ENCODE data around the gene OSGEP.

The OSGEP gene

GRCh38 chr14:20489093-20489994, 34.7 kb upstream of the OSGEP start:
- Histone ChIP-seq H3K27me3 (ENCODE audit: insufficient read depth, low read length, poor library complexity) (no peaks in the 10 kb centered on the region), H3K36me3 (ENCODE audit: control insufficient read depth, insufficient read depth, low read length) (no peaks in the 10 kb centered on the region), H3K23ac (ENCODE audit: low read length) (no peak overlapping the region), H3K18ac (ENCODE audit: low read length) (no peak overlapping the region), H3K4me2 (ENCODE audit: low read length) (no peak overlapping the region), H3K79me1 (ENCODE audit: low read length) (no peaks in the 10 kb centered on the region), H3K4ac (ENCODE audit: low read depth, low read length) (no peak overlapping the region), H2AK5ac (ENCODE audit: low read length) (no peak overlapping the region), H3K4me3 (ENCODE audit: low read length) (no peak overlapping the region), H3K9ac (ENCODE audit: low read length) (no peak overlapping the region), H3K79me2 (ENCODE audit: control insufficient read depth, insufficient read depth, low read length) (no peaks in the 10 kb centered on the region), H4K8ac (ENCODE audit: low read depth, low read length) (no peak overlapping the region), H2BK120ac (ENCODE audit: low read depth, low read length) (no peak overlapping the region), H3K56ac (ENCODE audit: low read length) (no peak overlapping the region), H3K27ac (ENCODE audit: low read depth, low read length) (no peak overlapping the region), H3K4me1 (ENCODE audit: control insufficient read depth, low read depth, low read length) (peaks cover 3% of the 10 kb centered on the region), H2BK15ac (replicated peaks; ENCODE audit: low read depth) (no peak overlapping the region), H4K5ac (ENCODE audit: low read length) (no peak overlapping the region), H2BK5ac (ENCODE audit: low read length) (no peak overlapping the region)
- DNase-seq, result no peak
- no CpG with 5 or more reads among the region's 6 CpGs for WGBS (ENCODE audit: extremely low coverage, insufficient coverage, low lambda C conversion rate)

DNA sequence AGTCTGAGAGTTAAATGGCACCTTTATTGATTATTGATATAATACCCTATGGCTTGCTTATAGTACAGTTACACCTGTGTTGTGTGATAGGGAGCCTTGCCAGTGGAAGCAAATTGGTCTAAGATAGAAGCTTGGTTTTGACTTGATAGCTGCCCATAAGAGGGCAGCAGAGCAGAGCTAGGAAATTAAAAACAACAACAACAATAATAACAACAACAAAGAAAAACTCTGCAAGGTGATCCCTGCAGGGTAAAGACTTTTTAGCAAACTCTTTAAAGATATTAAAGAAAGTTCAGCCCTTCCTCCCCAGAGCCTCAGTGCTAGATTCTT, 32.7 kb upstream of the OSGEP start:
- no peaks in the 10 kb centered on the region for H3K36me3 ChIP-seq (ENCODE audit: control insufficient read depth, insufficient read depth, low read length)
- no peak overlapping the region for H2AK5ac ChIP-seq (ENCODE audit: low read length)
- DNase-seq, result no peak
- no peak overlapping the region for H3K4ac ChIP-seq (ENCODE audit: low read depth, low read length)
- H3K9ac ChIP-seq (ENCODE audit: low read length), result no peak overlapping the region
- no peak overlapping the region for H2BK15ac ChIP-seq (replicated peaks; ENCODE audit: low read depth)
- no peak overlapping the region for H2BK120ac ChIP-seq (ENCODE audit: low read depth, low read length)
- no peaks in the 10 kb centered on the region for H3K27me3 ChIP-seq (ENCODE audit: insufficient read depth, low read length, poor library complexity)
- H3K79me2 ChIP-seq (ENCODE audit: control insufficient read depth, insufficient read depth, low read length), result no peaks in the 10 kb centered on the region
- no peak overlapping the region for H3K4me3 ChIP-seq (ENCODE audit: low read length)
- peaks cover 3% of the 10 kb centered on the region for H3K4me1 ChIP-seq (ENCODE audit: control insufficient read depth, low read depth, low read length)
- H3K79me1 ChIP-seq (ENCODE audit: low read length), result no peaks in the 10 kb centered on the region
- no peak overlapping the region for H3K27ac ChIP-seq (ENCODE audit: low read depth, low read length)
- H4K8ac ChIP-seq (ENCODE audit: low read depth, low read length), result no peak overlapping the region
- H3K23ac ChIP-seq (ENCODE audit: low read length), result no peak overlapping the region
- no peak overlapping the region for H3K4me2 ChIP-seq (ENCODE audit: low read length)
- H4K5ac ChIP-seq (ENCODE audit: low read length), result no peak overlapping the region
- H2BK5ac ChIP-seq (ENCODE audit: low read length), result no peak overlapping the region
- no peak overlapping the region for H3K18ac ChIP-seq (ENCODE audit: low read length)
- H3K56ac ChIP-seq (ENCODE audit: low read length), result no peak overlapping the region

- Histone ChIP-seq H3K27ac (ENCODE audit: low read depth, low read length) (no peak overlapping the region), H4K8ac (ENCODE audit: low read depth, low read length) (no peak overlapping the region), H3K56ac (ENCODE audit: low read length) (no peak overlapping the region), H3K79me2 (ENCODE audit: control insufficient read depth, insufficient read depth, low read length) (no peaks in the 10 kb centered on the region), H3K4me3 (ENCODE audit: low read length) (no peak overlapping the region), H2AK5ac (ENCODE audit: low read length) (no peak overlapping the region), H2BK120ac (ENCODE audit: low read depth, low read length) (no peak overlapping the region), H3K4me2 (ENCODE audit: low read length) (no peak overlapping the region), H3K27me3 (ENCODE audit: insufficient read depth, low read length, poor library complexity) (no peaks in the 10 kb centered on the region), H4K5ac (ENCODE audit: low read length) (no peak overlapping the region), H3K18ac (ENCODE audit: low read length) (no peak overlapping the region), H2BK5ac (ENCODE audit: low read length) (no peak overlapping the region), H3K4ac (ENCODE audit: low read depth, low read length) (no peak overlapping the region), H2BK15ac (replicated peaks; ENCODE audit: low read depth) (no peak overlapping the region), H3K36me3 (ENCODE audit: control insufficient read depth, insufficient read depth, low read length) (no peaks in the 10 kb centered on the region), H3K9ac (ENCODE audit: low read length) (no peak overlapping the region), H3K4me1 (ENCODE audit: control insufficient read depth, low read depth, low read length) (peaks cover 3% of the 10 kb centered on the region), H3K23ac (ENCODE audit: low read length) (no peak overlapping the region), H3K79me1 (ENCODE audit: low read length) (no peaks in the 10 kb centered on the region)
- no CpG with 5 or more reads among the region's 8 CpGs for WGBS (ENCODE audit: extremely low coverage, insufficient coverage, low lambda C conversion rate)
- DNase-seq, result no peak
Measured at GRCh38 chr14:20486684-20487395, 32.2 kb upstream of the OSGEP start.

GRCh38 chr14:20485900-20486299, 31.3 kb upstream of the OSGEP start:
- no peak overlapping the region for H3K23ac ChIP-seq (ENCODE audit: low read length)
- H3K4me1 ChIP-seq (ENCODE audit: control insufficient read depth, low read depth, low read length), result peaks cover 3% of the 10 kb centered on the region
- no peaks in the 10 kb centered on the region for H3K79me2 ChIP-seq (ENCODE audit: control insufficient read depth, insufficient read depth, low read length)
- peak; percentile 23 for DNase-seq
- H3K4ac ChIP-seq (ENCODE audit: low read depth, low read length), result no peak overlapping the region
- H2BK15ac ChIP-seq (replicated peaks; ENCODE audit: low read depth), result no peak overlapping the region
- H3K79me1 ChIP-seq (ENCODE audit: low read length), result no peaks in the 10 kb centered on the region
- no peak overlapping the region for H3K4me2 ChIP-seq (ENCODE audit: low read length)
- no peak overlapping the region for H2BK5ac ChIP-seq (ENCODE audit: low read length)
- H2AK5ac ChIP-seq (ENCODE audit: low read length), result no peak overlapping the region
- H4K5ac ChIP-seq (ENCODE audit: low read length), result no peak overlapping the region
- H3K27ac ChIP-seq (ENCODE audit: low read depth, low read length), result no peak overlapping the region
- no peaks in the 10 kb centered on the region for H3K36me3 ChIP-seq (ENCODE audit: control insufficient read depth, insufficient read depth, low read length)
- H4K8ac ChIP-seq (ENCODE audit: low read depth, low read length), result no peak overlapping the region
- no peak overlapping the region for H2BK120ac ChIP-seq (ENCODE audit: low read depth, low read length)
- no peaks in the 10 kb centered on the region for H3K27me3 ChIP-seq (ENCODE audit: insufficient read depth, low read length, poor library complexity)
- no CpG with 5 or more reads among the region's 7 CpGs for WGBS (ENCODE audit: extremely low coverage, insufficient coverage, low lambda C conversion rate)
- H3K9ac ChIP-seq (ENCODE audit: low read length), result no peak overlapping the region
- H3K18ac ChIP-seq (ENCODE audit: low read length), result no peak overlapping the region
- no peak overlapping the region for H3K4me3 ChIP-seq (ENCODE audit: low read length)
- H3K56ac ChIP-seq (ENCODE audit: low read length), result no peak overlapping the region

DNA sequence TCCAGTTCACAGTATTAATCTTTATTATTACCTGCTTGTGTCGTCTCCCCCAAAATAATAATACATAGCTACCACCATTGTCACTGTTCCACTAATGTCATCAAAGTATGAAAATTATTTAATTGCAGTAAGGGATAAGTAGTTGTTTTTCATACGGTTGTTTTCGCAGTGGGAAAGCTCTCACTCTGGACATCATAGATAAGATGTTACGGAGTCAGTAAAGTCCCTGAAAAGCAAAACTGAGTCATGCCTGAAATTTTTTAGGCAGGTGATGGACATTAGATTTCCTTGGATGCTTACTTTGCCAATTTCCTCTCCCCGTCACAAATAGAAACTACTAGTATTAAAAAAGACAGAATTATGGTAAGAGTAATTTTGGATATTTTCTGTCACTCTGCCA, 27.8 kb upstream of the OSGEP start:
- H2AK5ac ChIP-seq (ENCODE audit: low read length), result no peak overlapping the region
- no peaks in the 10 kb centered on the region for H3K79me2 ChIP-seq (ENCODE audit: control insufficient read depth, insufficient read depth, low read length)
- no peaks in the 10 kb centered on the region for H3K4me1 ChIP-seq (ENCODE audit: control insufficient read depth, low read depth, low read length)
- no peak for DNase-seq
- no peaks in the 10 kb centered on the region for H3K79me1 ChIP-seq (ENCODE audit: low read length)
- no peak overlapping the region for H2BK5ac ChIP-seq (ENCODE audit: low read length)
- no peak overlapping the region for H2BK120ac ChIP-seq (ENCODE audit: low read depth, low read length)
- H4K8ac ChIP-seq (ENCODE audit: low read depth, low read length), result no peak overlapping the region
- H3K4me2 ChIP-seq (ENCODE audit: low read length), result no peak overlapping the region
- no peak overlapping the region for H4K5ac ChIP-seq (ENCODE audit: low read length)
- H3K27me3 ChIP-seq (ENCODE audit: insufficient read depth, low read length, poor library complexity), result no peaks in the 10 kb centered on the region
- H3K9ac ChIP-seq (ENCODE audit: low read length), result no peak overlapping the region
- H2BK15ac ChIP-seq (replicated peaks; ENCODE audit: low read depth), result no peak overlapping the region
- no peak overlapping the region for H3K27ac ChIP-seq (ENCODE audit: low read depth, low read length)
- no peak overlapping the region for H3K4ac ChIP-seq (ENCODE audit: low read depth, low read length)
- no peak overlapping the region for H3K18ac ChIP-seq (ENCODE audit: low read length)
- no peak overlapping the region for H3K56ac ChIP-seq (ENCODE audit: low read length)
- WGBS (ENCODE audit: extremely low coverage, insufficient coverage, low lambda C conversion rate), result no CpG with 5 or more reads among the region's 5 CpGs
- H3K23ac ChIP-seq (ENCODE audit: low read length), result no peak overlapping the region
- H3K4me3 ChIP-seq (ENCODE audit: low read length), result no peak overlapping the region
- H3K36me3 ChIP-seq (ENCODE audit: control insufficient read depth, insufficient read depth, low read length), result peaks cover 3% of the 10 kb centered on the region
